Trophoblast cell (in vitro differentiated cells and primary cell): Measurements from ENCODE around the gene TRIM42.

Source experiments
- DNase-seq, 2 donors: peaks; one replicate each; pipeline ENCODE4 v3.0.0-alpha.2; 2016
- H2AFZ ChIP-seq: 2 replicates; pipeline ENCODE4 v1.6.1; 2013; ENCODE audit warnings: low read length, moderate library complexity, mild to moderate bottlenecking; ENCODE audit not compliant: insufficient read depth, poor library complexity
- H2AK5ac ChIP-seq: 2 replicates; pipeline ENCODE4 v1.6.1; 2013; ENCODE audit warnings: mild to moderate bottlenecking, low read length
- H2BK120ac ChIP-seq: 2 replicates; pipeline ENCODE4 v1.6.1; 2013; ENCODE audit warnings: low read length, mild to moderate bottlenecking, moderate library complexity; ENCODE audit not compliant: insufficient read depth, poor library complexity
- H2BK12ac ChIP-seq: 2 replicates; pipeline ENCODE4 v1.6.1; 2013; ENCODE audit warnings: mild to moderate bottlenecking, low read length, moderate library complexity
- H2BK5ac ChIP-seq: 2 replicates; pipeline ENCODE4 v1.6.1; 2013; ENCODE audit warnings: low read length, low read depth, moderate library complexity, mild to moderate bottlenecking; ENCODE audit not compliant: poor library complexity
- H3K14ac ChIP-seq: 2 replicates; pipeline ENCODE4 v1.6.1; 2013; ENCODE audit warnings: mild to moderate bottlenecking, low read length
- H3K18ac ChIP-seq: 2 replicates; pipeline ENCODE4 v1.6.1; 2013; ENCODE audit warnings: mild to moderate bottlenecking, low read length
- H3K23ac ChIP-seq: 2 replicates; pipeline ENCODE4 v1.6.1; 2013; ENCODE audit warnings: low read length
- H3K27ac ChIP-seq: 2 replicates; pipeline ENCODE4 v1.5.1; 2013; ENCODE audit warnings: low read depth, mild to moderate bottlenecking, inconsistent platforms, low read length, moderate library complexity
- H3K27me3 ChIP-seq: 2 replicates; pipeline ENCODE4 v1.6.1; 2013; ENCODE audit warnings: inconsistent platforms, mild to moderate bottlenecking, low read length, moderate library complexity; ENCODE audit not compliant: insufficient read depth
- H3K36me3 ChIP-seq, 2 experiments: 1 replicate in 1 of 2; 2 replicates in 1 of 2; pipeline ENCODE4 v1.6.1; 2013; ENCODE audit warnings: low read length in 2 of 2, mild to moderate bottlenecking in 2 of 2, moderate library complexity in 1 of 2; ENCODE audit not compliant: insufficient read depth in 2 of 2, control insufficient read depth in 1 of 2
- H3K4ac ChIP-seq: 2 replicates; pipeline ENCODE4 v1.6.1; 2013; ENCODE audit warnings: low read depth, mild to moderate bottlenecking, low read length, moderate library complexity
- H3K4me1 ChIP-seq, 2 experiments: 1 replicate in 1 of 2; 2 replicates in 1 of 2; pipeline ENCODE4 v1.6.1; 2013; ENCODE audit warnings: low read length in 2 of 2, mild to moderate bottlenecking in 2 of 2, moderate library complexity in 1 of 2; ENCODE audit not compliant: insufficient read depth in 2 of 2, control insufficient read depth in 1 of 2
- H3K4me2 ChIP-seq: 2 replicates; pipeline ENCODE4 v1.6.1; 2013; ENCODE audit warnings: inconsistent platforms, mild to moderate bottlenecking, low read length, moderate library complexity
- H3K4me3 ChIP-seq: 2 replicates; pipeline ENCODE4 v1.5.1; 2013; ENCODE audit warnings: mild to moderate bottlenecking, low read depth, low read length, inconsistent platforms
- H3K79me1 ChIP-seq: one replicate; pipeline ENCODE4 v1.6.1; 2013; ENCODE audit warnings: low read length
- H3K79me2 ChIP-seq: 2 replicates; pipeline ENCODE4 v1.6.1; 2013; ENCODE audit warnings: low read length, mild to moderate bottlenecking; ENCODE audit not compliant: control insufficient read depth, insufficient read depth, poor library complexity
- H3K9ac ChIP-seq: 2 replicates; pipeline ENCODE4 v1.6.1; 2013; ENCODE audit warnings: mild to moderate bottlenecking, low read length
- H3K9me3 ChIP-seq: 2 replicates; pipeline ENCODE4 v1.6.1; 2013; ENCODE audit warnings: low read depth, mild to moderate bottlenecking, control low read depth, inconsistent platforms, low read length; ENCODE audit not compliant: insufficient read depth
- H4K12ac ChIP-seq: 2 replicates; pipeline ENCODE4 v1.6.1; 2013; ENCODE audit warnings: low read depth, mild to moderate bottlenecking, low read length, moderate library complexity
- H4K8ac ChIP-seq: 2 replicates; pipeline ENCODE4 v1.6.1; 2013; ENCODE audit warnings: low read depth, mild to moderate bottlenecking, low read length, moderate library complexity
- H4K91ac ChIP-seq: one replicate; pipeline ENCODE4 v1.6.1; 2013; ENCODE audit warnings: low read depth, mild to moderate bottlenecking, low read length, moderate library complexity
- WGBS: extraction: QIAGEN DNeasy Blood & Tissue Kit; methylation state at CpG from one replicate; pipeline ENCODE4 v1.1.7; 2013; ENCODE audit warnings: missing lambda C conversion rate; ENCODE audit not compliant: insufficient read length, insufficient coverage; ENCODE audit errors: extremely low coverage; 5-methylcytosine and 5-hydroxymethylcytosine counted together

TRIM42 gene

GRCh38 chr3:140723576-140723975, 45.7 kb downstream of the TRIM42 start:
- H3K23ac ChIP-seq: no peak overlapping the region
- WGBS: no CpG with 5 or more reads among the region's 3 CpGs
- no peak overlapping the region for H2AK5ac ChIP-seq
- H3K27ac ChIP-seq: no peak overlapping the region
- H3K9ac ChIP-seq: no peak overlapping the region
- H3K27me3 ChIP-seq: no peaks in the 10 kb centered on the region
- no peak overlapping the region for H2BK120ac ChIP-seq
- no peaks in the 10 kb centered on the region for H3K9me3 ChIP-seq
- H2BK12ac ChIP-seq: no peak overlapping the region
- no peak overlapping the region for H3K18ac ChIP-seq
- H3K4me2 ChIP-seq: no peak overlapping the region
- no peak overlapping the region for H3K4ac ChIP-seq
- no peak overlapping the region for H4K91ac ChIP-seq
- no peaks in the 10 kb centered on the region for H3K79me2 ChIP-seq
- H3K79me1 ChIP-seq: no peaks in the 10 kb centered on the region
- H3K36me3 ChIP-seq: no peaks in the 10 kb centered on the region
- no peak overlapping the region for H4K12ac ChIP-seq
- peaks cover 0 to 2% of the 10 kb centered on the region in 2 experiments for H3K4me1 ChIP-seq
- no peak for DNase-seq
- no peak overlapping the region for H3K14ac ChIP-seq
- H4K8ac ChIP-seq: no peak overlapping the region
- no peak overlapping the region for H2AFZ ChIP-seq
- H2BK5ac ChIP-seq: no peak overlapping the region
- H3K4me3 ChIP-seq: no peak overlapping the region

- no CpG with 5 or more reads among the region's 4 CpGs for WGBS
- Histone ChIP-seq H2BK12ac (no peak overlapping the region), H3K4me1 (peaks cover 0 to 2% of the 10 kb centered on the region in 2 experiments), H4K91ac (no peak overlapping the region), H3K79me2 (no peaks in the 10 kb centered on the region), H2BK5ac (no peak overlapping the region), H3K23ac (no peak overlapping the region), H3K79me1 (no peaks in the 10 kb centered on the region), H3K18ac (no peak overlapping the region), H2AK5ac (no peak overlapping the region), H3K9ac (no peak overlapping the region), H2AFZ (no peak overlapping the region), H4K8ac (no peak overlapping the region), H3K14ac (no peak overlapping the region), H4K12ac (no peak overlapping the region), H3K4ac (no peak overlapping the region), H3K4me3 (no peak overlapping the region), H3K27ac (no peak overlapping the region), H2BK120ac (no peak overlapping the region), H3K27me3 (no peaks in the 10 kb centered on the region), H3K9me3 (no peaks in the 10 kb centered on the region), H3K36me3 (no peaks in the 10 kb centered on the region), H3K4me2 (no peak overlapping the region)
- DNase-seq: no peak
Observed at GRCh38 chr3:140724856-140725812, 47.3 kb downstream of the TRIM42 start.

GRCh38 chr3:140726066-140726465, 48.2 kb downstream of the TRIM42 start:
- Histone ChIP-seq H3K27me3 (no peaks in the 10 kb centered on the region), H4K12ac (no peak overlapping the region), H2BK12ac (no peak overlapping the region), H3K4me2 (no peak overlapping the region), H2BK120ac (no peak overlapping the region), H3K14ac (no peak overlapping the region), H2AFZ (no peak overlapping the region), H3K79me2 (no peaks in the 10 kb centered on the region), H3K9ac (no peak overlapping the region), H3K18ac (no peak overlapping the region), H4K8ac (no peak overlapping the region), H3K9me3 (no peaks in the 10 kb centered on the region), H3K27ac (no peak overlapping the region), H2AK5ac (no peak overlapping the region), H4K91ac (no peak overlapping the region), H3K23ac (no peak overlapping the region), H3K4me1 (peaks cover 0 to 2% of the 10 kb centered on the region in 2 experiments), H3K4ac (no peak overlapping the region), H3K79me1 (no peaks in the 10 kb centered on the region), H3K4me3 (no peak overlapping the region), H3K36me3 (no peaks in the 10 kb centered on the region), H2BK5ac (no peak overlapping the region)
- no CpG with 5 or more reads among the region's 1 CpG for WGBS
- DNase-seq: no peak

GRCh38 chr3:140727886-140728285, 50.0 kb downstream of the TRIM42 start:
- Histone ChIP-seq H4K91ac (no peak overlapping the region), H4K8ac (no peak overlapping the region), H3K23ac (no peak overlapping the region), H3K9me3 (no peaks in the 10 kb centered on the region), H2BK12ac (no peak overlapping the region), H3K27me3 (no peaks in the 10 kb centered on the region), H3K4ac (no peak overlapping the region), H2AK5ac (no peak overlapping the region), H4K12ac (no peak overlapping the region), H3K4me1 (peaks cover 0 to 2% of the 10 kb centered on the region in 2 experiments), H3K79me1 (no peaks in the 10 kb centered on the region), H3K79me2 (no peaks in the 10 kb centered on the region), H3K18ac (no peak overlapping the region), H3K27ac (no peak overlapping the region), H3K36me3 (no peaks in the 10 kb centered on the region), H3K4me2 (no peak overlapping the region), H3K14ac (no peak overlapping the region), H2BK120ac (no peak overlapping the region), H3K9ac (no peak overlapping the region), H3K4me3 (no peak overlapping the region), H2BK5ac (no peak overlapping the region), H2AFZ (no peak overlapping the region)
- DNase-seq: peak in 1 of 2 donors; percentile 25
- WGBS: no CpG with 5 or more reads among the region's 4 CpGs
